NCI-H1417 treated with DMSO at 0.1 percent for 48 hours (cell line): ENCODE results near the gene SLC29A3.

Source experiments
- DNase-seq: peaks from one replicate; lab custom pipeline; 2025; lab: John Stamatoyannopoulos, UW

SLC29A3 gene

GRCh38 chr10:71370031-71370430 lies 51.0 kb downstream of the SLC29A3 start:
- DNase-seq, result no peak

GRCh38 chr10:71371750-71372166 lies 52.7 kb downstream of the SLC29A3 start:
- DNase-seq, result no peak

- DNase-seq, result no peak
These were observed 53.9 kb downstream of the SLC29A3 start for GRCh38 chr10:71372882-71373495.

- no peak for DNase-seq
These were observed 55.6 kb downstream of the SLC29A3 start for GRCh38 chr10:71374481-71375233.

GRCh38 chr10:71375952-71376351 lies 56.9 kb downstream of the SLC29A3 start:
- no peak for DNase-seq

- no peak for DNase-seq
These were observed 59.5 kb downstream of the SLC29A3 start for GRCh38 chr10:71378336-71379117.

GRCh38 chr10:71379118-71379766 lies 60.2 kb downstream of the SLC29A3 start:
- no peak for DNase-seq

- no peak for DNase-seq
These were observed 61.8 kb downstream of the SLC29A3 start for GRCh38 chr10:71380841-71381240.

GRCh38 chr10:71381611-71382010 lies 62.6 kb downstream of the SLC29A3 start:
- DNase-seq, result no peak

- DNase-seq, result no peak
These were observed 63.0 kb downstream of the SLC29A3 start for GRCh38 chr10:71382028-71382427.

- DNase-seq, result no peak
These were observed 63.7 kb downstream of the SLC29A3 start for GRCh38 chr10:71382757-71383156.

GRCh38 chr10:71383972-71384687 lies 65.1 kb downstream of the SLC29A3 start:
- no peak for DNase-seq

GRCh38 chr10:71388171-71388570 lies 69.1 kb downstream of the SLC29A3 start:
- no peak for DNase-seq

GRCh38 chr10:71388583-71389310 lies 69.7 kb downstream of the SLC29A3 start:
- no peak for DNase-seq

- DNase-seq, result no peak
These were observed 70.9 kb downstream of the SLC29A3 start for GRCh38 chr10:71389768-71390460.

GRCh38 chr10:71390461-71390835 lies 71.4 kb downstream of the SLC29A3 start:
- DNase-seq, result no peak

GRCh38 chr10:71390921-71391690 lies 72.0 kb downstream of the SLC29A3 start:
- DNase-seq, result no peak

GRCh38 chr10:71391701-71392100 lies 72.6 kb downstream of the SLC29A3 start:
- DNase-seq, result no peak

- DNase-seq, result no peak
These were observed 73.2 kb downstream of the SLC29A3 start for GRCh38 chr10:71392292-71392691.
